A673 (cell line): ENCODE measurements around the gene EPSTI1.

ENCODE experiments used
- EZH2 ChIP-seq: fragments of 200-600 bp; sonication (generic); IDR thresholded peaks from 2 replicates; pipeline ENCODE4 v1.6.1; 2017; ENCODE audit warnings: borderline replicate concordance, low read depth, mild to moderate bottlenecking, mixed read lengths, antibody characterized with exemption, low read length; ENCODE audit not compliant: poor library complexity, severe bottlenecking
- TF ChIP-seq, protein P1 (sequence below): fragments of 300-800, 200-600 bp; sonication (generic); conservative IDR thresholded peaks from 2 replicates; pipeline ENCODE4 v1.5.1; 2017; ENCODE audit warnings: low read depth, mild to moderate bottlenecking, antibody characterized with exemption, low read length, moderate library complexity, mixed read lengths

DNA sequence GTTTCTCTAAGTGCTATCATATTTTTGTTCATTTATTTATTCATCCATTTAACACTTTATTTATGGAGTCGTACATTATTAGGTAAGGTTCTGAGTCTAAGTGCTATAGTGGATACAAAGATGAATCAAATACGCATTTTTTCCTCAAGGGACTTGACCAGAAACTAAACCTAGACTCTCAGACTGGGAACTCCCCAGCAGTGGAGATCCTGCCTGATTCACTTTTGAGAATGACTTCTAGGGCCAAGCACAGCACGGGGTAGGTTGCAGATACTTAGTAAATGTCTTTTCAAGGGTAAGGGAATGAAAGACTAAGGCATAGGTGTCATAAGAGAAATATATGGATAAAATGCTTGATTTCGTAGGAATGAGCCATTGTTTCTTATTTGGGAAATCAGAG, 38.5 kb upstream of the EPSTI1 start:
- TF ChIP-seq, protein P1, sequence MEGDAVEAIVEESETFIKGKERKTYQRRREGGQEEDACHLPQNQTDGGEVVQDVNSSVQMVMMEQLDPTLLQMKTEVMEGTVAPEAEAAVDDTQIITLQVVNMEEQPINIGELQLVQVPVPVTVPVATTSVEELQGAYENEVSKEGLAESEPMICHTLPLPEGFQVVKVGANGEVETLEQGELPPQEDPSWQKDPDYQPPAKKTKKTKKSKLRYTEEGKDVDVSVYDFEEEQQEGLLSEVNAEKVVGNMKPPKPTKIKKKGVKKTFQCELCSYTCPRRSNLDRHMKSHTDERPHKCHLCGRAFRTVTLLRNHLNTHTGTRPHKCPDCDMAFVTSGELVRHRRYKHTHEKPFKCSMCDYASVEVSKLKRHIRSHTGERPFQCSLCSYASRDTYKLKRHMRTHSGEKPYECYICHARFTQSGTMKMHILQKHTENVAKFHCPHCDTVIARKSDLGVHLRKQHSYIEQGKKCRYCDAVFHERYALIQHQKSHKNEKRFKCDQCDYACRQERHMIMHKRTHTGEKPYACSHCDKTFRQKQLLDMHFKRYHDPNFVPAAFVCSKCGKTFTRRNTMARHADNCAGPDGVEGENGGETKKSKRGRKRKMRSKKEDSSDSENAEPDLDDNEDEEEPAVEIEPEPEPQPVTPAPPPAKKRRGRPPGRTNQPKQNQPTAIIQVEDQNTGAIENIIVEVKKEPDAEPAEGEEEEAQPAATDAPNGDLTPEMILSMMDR, result no peak
- TF ChIP-seq EZH2, result no peak
